ENCODE measurements around the gene KDM6B. TPM values are rescaled to one million over a fixed set of nuclear protein-coding genes. Genes with fewer than 3 reads are reported as not detected.

KDM6B gene
- total RNA-seq, 2 experiments from 2014 or later, result 49.2 to 53.8 TPM

GRCh38 chr17:7853691-7854038 lies 19.6 kb downstream of the KDM6B start:
- CTCF ChIA-PET, result no interaction called here
- POLR2A ChIA-PET, result interaction anchor here (1.2 kb wide), 1 partner anchor 9 kb away, joined by 5 read pairs; no protein-coding TSS in a partner anchor
- H3K27me3 Mint-ChIP-seq, result no peaks in the 10 kb centered on the region
- peaks cover 44% of the 10 kb centered on the region for H3K4me1 Mint-ChIP-seq (ENCODE audit: low read depth)
- ATAC-seq, result no peak
- DNase-seq, result no peak
- TF ChIP-seq CTCF (IDR thresholded peaks at IDR 0.05), result no peak
- intact Hi-C loops (cut with micrococcal nuclease), result loop anchor here (10.0 kb wide), 1 partner anchor 279 kb away; the partner anchor contains the start of gene CD68
- no peaks in the 10 kb centered on the region for H3K9me3 Mint-ChIP-seq
- no peak overlapping the region for H3K4me3 Mint-ChIP-seq
- H3K27ac Mint-ChIP-seq, result no peak overlapping the region
- peaks cover 44% of the 10 kb centered on the region for H3K36me3 Mint-ChIP-seq (ENCODE audit: low read depth)

GRCh38 chr17:7854078-7854777 lies 20.2 kb downstream of the KDM6B start:
- no peak overlapping the region for H3K27ac Mint-ChIP-seq
- TF ChIP-seq CTCF (IDR thresholded peaks at IDR 0.05), result no peak

GRCh38 chr17:7854851-7855659 lies 21.0 kb downstream of the KDM6B start, which contains the start of gene TMEM88:
TMEM88 (plus strand) TSS chr17:7855066; CDS start chr17:7855075, 9 bp downstream.
- Mint-ChIP-seq H3K9me3 (no peaks in the 10 kb centered on the region), H3K27ac (no peak within 1 kb of the TSS), H3K27me3 (no peaks in the 10 kb centered on the region), H3K4me1 (ENCODE audit: low read depth) (peaks cover 47% of the 10 kb centered on the region), H3K4me3 (no peak within 1 kb of the TSS), H3K36me3 (ENCODE audit: low read depth) (peaks cover 37% of the 10 kb centered on the region)
- intact Hi-C loops (cut with micrococcal nuclease), result loop anchor here (10.0 kb wide), 1 partner anchor 280 kb away; the partner anchor contains the start of gene CD68
- TF ChIP-seq CTCF (IDR thresholded peaks at IDR 0.05), result no peak
- CTCF ChIA-PET, result no interaction called here
- no peak for ATAC-seq
- POLR2A ChIA-PET, result interaction anchor here (1.0 to 2.9 kb wide), 5 partner anchors 12 to 318 kb away, joined by 4 to 42 read pairs (median 16); no protein-coding TSS in a partner anchor
- peak; percentile 7 for DNase-seq

More at GRCh38 chr17:7854078-7854777, 20.2 kb downstream of the KDM6B start:
- H3K9me3 Mint-ChIP-seq, result no peaks in the 10 kb centered on the region
- H3K4me1 Mint-ChIP-seq (ENCODE audit: low read depth), result peaks cover 49% of the 10 kb centered on the region
- no peak overlapping the region for H3K4me3 Mint-ChIP-seq
- H3K36me3 Mint-ChIP-seq (ENCODE audit: low read depth), result peaks cover 41% of the 10 kb centered on the region
- H3K27me3 Mint-ChIP-seq, result no peaks in the 10 kb centered on the region
- DNase-seq, result no peak
- ATAC-seq, result no peak
- ChIA-PET POLR2A (interaction anchor here (1.2 kb wide), 1 partner anchor 9 kb away, joined by 5 read pairs; no protein-coding TSS in a partner anchor), CTCF (no interaction called here)
- intact Hi-C loops (cut with micrococcal nuclease), result loop anchor here (10.0 kb wide), 1 partner anchor 279 kb away; the partner anchor contains the start of gene CD68

- ChIA-PET POLR2A (interaction anchor here (1.0 to 2.9 kb wide), 5 partner anchors 12 to 318 kb away, joined by 4 to 42 read pairs (median 16); no protein-coding TSS in a partner anchor), CTCF (interaction anchor here (0.7 kb wide), 1 partner anchor 218 kb away, joined by 3 read pairs; no protein-coding TSS in a partner anchor)
- Mint-ChIP-seq H3K36me3 (ENCODE audit: low read depth) (peaks cover 31% of the 10 kb centered on the region), H3K27ac (no peak overlapping the region), H3K9me3 (no peaks in the 10 kb centered on the region), H3K4me3 (no peak overlapping the region), H3K27me3 (no peaks in the 10 kb centered on the region), H3K4me1 (ENCODE audit: low read depth) (peaks cover 41% of the 10 kb centered on the region)
- ATAC-seq, result no peak
- intact Hi-C loops (cut with micrococcal nuclease), result loop anchor here (2.0 to 10.0 kb wide), 2 partner anchors 13 to 281 kb away; partner anchors contain the start of gene CD68
- TF ChIP-seq CTCF (IDR thresholded peaks at IDR 0.05), result no peak
- no peak for DNase-seq
Measured at GRCh38 chr17:7855660-7856010, 21.6 kb downstream of the KDM6B start.
